CD4-positive, alpha-beta T cell (primary cell): ENCODE measurements around the gene LRRC55. TPM values are rescaled to one million over a fixed set of nuclear protein-coding genes. Genes with fewer than 3 reads are reported as not detected.

Experiments used
- ATAC-seq: fragments of 200-7000 bp; cut with Tn5 transposase; one replicate; pipeline ENCODE4 v1.10.0; 2022; ENCODE audit warnings: mild to moderate bottlenecking; ENCODE audit not compliant: poor library complexity
- CTCF ChIA-PET: fragments of 350-600 bp; sonication (Branson Sonifier 250); formaldehyde crosslinking; loops from one replicate; lab custom pipeline; 2021; ENCODE audit warnings: antibody characterized with exemption, inconsistent platforms; lab: Charles Lee
- POLR2A ChIA-PET: fragments of 350-600 bp; sonication (Branson Sonifier 250); formaldehyde crosslinking; loops from one replicate; lab custom pipeline; 2021; ENCODE audit warnings: antibody characterized with exemption, inconsistent platforms; lab: Charles Lee
- DNase-seq, 14 experiments: peaks; one replicate each; pipeline ENCODE4 v3.0.0-alpha.2; 2013 to 2020; ENCODE audit warnings: mixed read lengths in 2 of 14
- H3K27ac ChIP-seq, 2 donors: one replicate each; pipeline versions ENCODE4 v1.5.1 to v1.7.0; 2013; ENCODE audit warnings: low read length in 2 of 2, low read depth in 1 of 2, mild to moderate bottlenecking in 1 of 2
- H3K27me3 ChIP-seq, 2 experiments: 1 replicate in 1 of 2; 2 replicates in 1 of 2; pipeline versions ENCODE4 v1.6.1 to v1.7.0; 2013; ENCODE audit warnings: low read length in 2 of 2, control low read depth in 1 of 2, mild to moderate bottlenecking in 1 of 2, moderate library complexity in 1 of 2; ENCODE audit not compliant: insufficient read depth in 2 of 2, control insufficient read depth in 1 of 2
- H3K36me3 ChIP-seq: one replicate; pipeline ENCODE4 v1.6.1; 2013; ENCODE audit warnings: low read length, control low read depth; ENCODE audit not compliant: insufficient read depth
- H3K4me1 ChIP-seq: one replicate; pipeline ENCODE4 v1.6.1; 2013; ENCODE audit warnings: low read length, control low read depth; ENCODE audit not compliant: insufficient read depth
- H3K4me3 ChIP-seq: one replicate; pipeline ENCODE4 v1.5.1; 2013; ENCODE audit warnings: mild to moderate bottlenecking, low read length, moderate library complexity
- H3K9me3 ChIP-seq, 2 experiments: 1 replicate in 1 of 2; 2 replicates in 1 of 2; pipeline versions ENCODE4 v1.6.1 to v1.7.0; 2013; ENCODE audit warnings: low read length in 2 of 2, mild to moderate bottlenecking in 2 of 2, control low read depth in 1 of 2, moderate library complexity in 1 of 2; ENCODE audit not compliant: control insufficient read depth in 1 of 2, insufficient read depth in 1 of 2
- H3K27ac Mint-ChIP-seq: one replicate; pipeline ENCODE4 v1.8.0; 2020; ENCODE audit warnings: mixed read lengths
- H3K27me3 Mint-ChIP-seq: one replicate; pipeline ENCODE4 v1.8.0; 2021; ENCODE audit warnings: mixed read lengths
- H3K36me3 Mint-ChIP-seq: one replicate; pipeline ENCODE4 v1.8.0; 2021; ENCODE audit warnings: low read depth, mixed read lengths
- H3K4me1 Mint-ChIP-seq: one replicate; pipeline ENCODE4 v1.8.0; 2021; ENCODE audit warnings: low read depth, mixed read lengths
- H3K4me3 Mint-ChIP-seq: one replicate; pipeline ENCODE4 v1.8.0; 2020; ENCODE audit warnings: mild to moderate bottlenecking, mixed read lengths
- H3K9me3 Mint-ChIP-seq: one replicate; pipeline ENCODE4 v1.8.0; 2020; ENCODE audit warnings: mixed read lengths
- intact Hi-C, 2 experiments: fragments of 100-400 bp; cut with DNase I in 1 of 2; cut with micrococcal nuclease in 1 of 2; formaldehyde crosslinking; loops; one replicate each; pipeline versions ENCODE4 v1.15.1 to v1.9.0; 2023 to 2025; cut with DNase I, micrococcal nuclease
- total RNA-seq, 174 experiments: library from RNA in 2 of 174; stranded (reverse) in 2 of 174; gene quantifications; one replicate each; pipeline ENCODE4 v1.2.3 and lab custom pipeline; 2021 to 2026
- TF ChIP-seq, protein P1 (sequence below): fragments of 200-600 bp; IDR thresholded peaks from one replicate; pipeline ENCODE4 v1.8.0; 2022; ENCODE audit warnings: antibody characterized with exemption, mild to moderate bottlenecking

The LRRC55 gene
- total RNA-seq, 2 experiments from 2014 or later, result not detected

DNA sequence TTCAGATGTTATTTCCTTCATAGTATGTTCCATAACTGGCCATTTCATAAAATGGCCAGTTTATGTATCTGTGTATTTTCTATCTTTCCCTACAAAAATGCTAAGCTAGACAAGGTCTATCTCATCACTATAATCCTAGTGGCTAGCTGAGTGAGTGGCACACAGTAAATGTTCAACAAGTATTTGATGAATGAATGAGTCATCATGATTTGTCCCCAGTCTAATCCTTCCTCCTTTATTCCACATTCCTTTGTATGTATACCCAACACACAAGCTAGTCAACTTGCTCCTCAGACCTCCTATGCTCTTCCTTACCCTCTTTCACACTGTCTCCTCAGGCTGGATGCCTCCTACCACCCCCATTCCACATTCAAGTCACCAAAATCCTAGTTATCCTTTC lies 42.8 kb downstream of the LRRC55 start:
- Mint-ChIP-seq H3K4me1 (no peaks in the 10 kb centered on the region), H3K4me3 (no peak overlapping the region), H3K36me3 (no peaks in the 10 kb centered on the region), H3K9me3 (no peaks in the 10 kb centered on the region), H3K27me3 (peaks cover 12% of the 10 kb centered on the region), H3K27ac (no peak overlapping the region)
- Histone ChIP-seq H3K4me3 (no peak overlapping the region), H3K4me1 (no peaks in the 10 kb centered on the region), H3K27me3 (peaks cover 3 to 5% of the 10 kb centered on the region in 2 experiments), H3K27ac (no peak overlapping the region), H3K36me3 (no peaks in the 10 kb centered on the region), H3K9me3 (peaks cover 0 to 5% of the 10 kb centered on the region in 2 experiments)
- DNase-seq, result no peak
- ChIA-PET CTCF (no interaction called here), POLR2A (no interaction called here)
- no peak for ATAC-seq
- TF ChIP-seq, protein P1, sequence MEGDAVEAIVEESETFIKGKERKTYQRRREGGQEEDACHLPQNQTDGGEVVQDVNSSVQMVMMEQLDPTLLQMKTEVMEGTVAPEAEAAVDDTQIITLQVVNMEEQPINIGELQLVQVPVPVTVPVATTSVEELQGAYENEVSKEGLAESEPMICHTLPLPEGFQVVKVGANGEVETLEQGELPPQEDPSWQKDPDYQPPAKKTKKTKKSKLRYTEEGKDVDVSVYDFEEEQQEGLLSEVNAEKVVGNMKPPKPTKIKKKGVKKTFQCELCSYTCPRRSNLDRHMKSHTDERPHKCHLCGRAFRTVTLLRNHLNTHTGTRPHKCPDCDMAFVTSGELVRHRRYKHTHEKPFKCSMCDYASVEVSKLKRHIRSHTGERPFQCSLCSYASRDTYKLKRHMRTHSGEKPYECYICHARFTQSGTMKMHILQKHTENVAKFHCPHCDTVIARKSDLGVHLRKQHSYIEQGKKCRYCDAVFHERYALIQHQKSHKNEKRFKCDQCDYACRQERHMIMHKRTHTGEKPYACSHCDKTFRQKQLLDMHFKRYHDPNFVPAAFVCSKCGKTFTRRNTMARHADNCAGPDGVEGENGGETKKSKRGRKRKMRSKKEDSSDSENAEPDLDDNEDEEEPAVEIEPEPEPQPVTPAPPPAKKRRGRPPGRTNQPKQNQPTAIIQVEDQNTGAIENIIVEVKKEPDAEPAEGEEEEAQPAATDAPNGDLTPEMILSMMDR, result no peak
- intact Hi-C loops, result no loop called here

DNA sequence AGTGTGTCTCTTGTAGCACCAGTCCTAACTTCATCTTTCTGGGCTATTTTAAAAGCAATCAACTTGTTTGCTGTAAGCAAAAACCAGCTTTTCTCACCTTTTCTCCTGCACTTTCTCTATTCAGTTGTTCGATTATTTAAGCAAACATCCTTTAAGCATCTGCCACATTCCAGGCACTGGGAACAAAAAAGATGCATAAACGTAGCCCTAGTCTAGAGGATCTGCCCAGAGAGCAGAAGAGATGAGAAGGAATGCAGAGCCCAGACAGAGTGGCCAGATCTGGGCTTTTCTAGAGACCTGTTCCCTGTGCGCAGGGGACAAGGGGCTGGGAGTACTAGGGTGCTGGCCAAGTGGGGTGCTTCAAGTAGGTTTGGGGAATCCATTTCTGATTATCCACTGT lies 46.8 kb downstream of the LRRC55 start:
- Mint-ChIP-seq H3K9me3 (no peaks in the 10 kb centered on the region), H3K36me3 (no peaks in the 10 kb centered on the region), H3K27me3 (peaks cover 45% of the 10 kb centered on the region), H3K4me1 (no peaks in the 10 kb centered on the region), H3K27ac (no peak overlapping the region), H3K4me3 (no peak overlapping the region)
- H3K36me3 ChIP-seq, result no peaks in the 10 kb centered on the region
- no peak for DNase-seq
- POLR2A ChIA-PET, result no interaction called here
- no peaks in the 10 kb centered on the region for H3K4me1 ChIP-seq
- H3K4me3 ChIP-seq, result no peak overlapping the region
- H3K27ac ChIP-seq, result no peak overlapping the region
- peaks cover 16 to 28% of the 10 kb centered on the region in 2 experiments for H3K27me3 ChIP-seq
- CTCF ChIA-PET, result no interaction called here
- intact Hi-C loops, result no loop called here
- no peaks in the 10 kb centered on the region for H3K9me3 ChIP-seq
- ATAC-seq, result no peak
- TF ChIP-seq, protein P1, result no peak

DNA sequence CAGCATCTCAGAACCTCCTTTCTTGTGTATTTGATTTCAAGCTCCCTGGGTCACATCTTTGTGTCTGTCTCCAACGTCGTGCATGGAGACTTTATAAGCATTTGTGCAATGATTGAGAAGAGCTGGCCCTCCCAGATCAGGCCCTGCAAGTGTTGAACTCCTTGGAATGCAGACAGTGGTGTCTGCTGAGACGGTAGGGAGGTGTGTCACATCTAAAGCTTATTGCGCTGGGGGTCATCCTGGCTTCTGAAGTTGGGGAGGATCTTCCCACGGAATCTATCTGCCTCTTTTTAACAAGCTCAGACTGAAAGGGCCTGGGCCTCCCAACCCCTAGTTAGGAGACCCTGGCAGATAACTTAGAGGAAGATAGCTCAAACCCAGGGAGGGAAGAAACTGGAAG lies 48.6 kb downstream of the LRRC55 start:
- H3K9me3 ChIP-seq, result no peaks in the 10 kb centered on the region
- Mint-ChIP-seq H3K27ac (no peak overlapping the region), H3K27me3 (peaks cover 62% of the 10 kb centered on the region), H3K36me3 (no peaks in the 10 kb centered on the region), H3K9me3 (no peaks in the 10 kb centered on the region), H3K4me1 (no peaks in the 10 kb centered on the region), H3K4me3 (no peak overlapping the region)
- H3K27ac ChIP-seq, result no peak overlapping the region
- ChIA-PET CTCF (no interaction called here), POLR2A (no interaction called here)
- no peaks in the 10 kb centered on the region for H3K36me3 ChIP-seq
- H3K4me1 ChIP-seq, result no peaks in the 10 kb centered on the region
- intact Hi-C loops, result no loop called here
- TF ChIP-seq, protein P1, result no peak
- H3K4me3 ChIP-seq, result no peak overlapping the region
- DNase-seq, result no peak
- peaks cover 31 to 45% of the 10 kb centered on the region in 2 experiments for H3K27me3 ChIP-seq
- ATAC-seq, result no peak
